GM21528 (cell line): ENCODE measurements around the gene TOR1B.

Source experiments
- ATAC-seq: cut with Tn5 transposase; IDR thresholded peaks from one replicate; pipeline ENCODE4 v1.9.1; 2021; ENCODE audit warnings: mild to moderate bottlenecking, moderate library complexity; ENCODE audit not compliant: unreplicated experiment, low FRiP score

Gene TOR1B

GRCh38 chr9:129838707-129839259 is 35.8 kb downstream of the TOR1B start:
- no peak for ATAC-seq

- no peak for ATAC-seq
Measured at GRCh38 chr9:129839324-129840023, 36.5 kb downstream of the TOR1B start.

GRCh38 chr9:129840034-129840433 is 37.0 kb downstream of the TOR1B start:
- no peak for ATAC-seq

GRCh38 chr9:129841071-129841470 is 38.1 kb downstream of the TOR1B start:
- no peak for ATAC-seq

- ATAC-seq: no peak
Measured at GRCh38 chr9:129845373-129845772, 42.4 kb downstream of the TOR1B start.

GRCh38 chr9:129848712-129849441 is 45.9 kb downstream of the TOR1B start:
- no peak for ATAC-seq

GRCh38 chr9:129849901-129850300 is 46.9 kb downstream of the TOR1B start:
- no peak for ATAC-seq

- ATAC-seq: no peak
Measured at GRCh38 chr9:129850821-129851550, 48.0 kb downstream of the TOR1B start.

- ATAC-seq: no peak
Measured at GRCh38 chr9:129851821-129852220, 48.8 kb downstream of the TOR1B start.

GRCh38 chr9:129852579-129852978 is 49.6 kb downstream of the TOR1B start:
- no peak for ATAC-seq

- ATAC-seq: no peak
Measured at GRCh38 chr9:129853614-129854013, 50.6 kb downstream of the TOR1B start.

GRCh38 chr9:129854588-129855110 is 51.7 kb downstream of the TOR1B start:
- no peak for ATAC-seq

- no peak for ATAC-seq
Measured at GRCh38 chr9:129857207-129857606, 54.2 kb downstream of the TOR1B start.

- ATAC-seq: no peak
Measured at GRCh38 chr9:129858167-129858962, 55.4 kb downstream of the TOR1B start.
